ENCODE measurements around the gene CEP162.

GRCh38 chr6:84268781-84269180 is 41.3 kb upstream of the CEP162 start:
- no peak for TF ChIP-seq GATA2 (IDR thresholded peaks at IDR 0.05; ENCODE audit: low read depth, low read length)
- no peak for TF ChIP-seq GATA3 (IDR thresholded peaks at IDR 0.05; ENCODE audit: low read depth, low read length)
